Gastrocnemius medialis (tissue), 4 donors: ENCODE data around the gene RNF212B.

Experiments
- POLR2A ChIP-seq, 2 donors: fragments of 450-650 bp; IDR thresholded peaks; one replicate each; pipeline ENCODE4 v1.6.1; 2017; ENCODE audit warnings: antibody characterized with exemption in 2 of 2, mild to moderate bottlenecking in 2 of 2, moderate library complexity in 2 of 2
- TF ChIP-seq, protein P1 (sequence below), 5 experiments: fragments of 450-650 bp in 3 of 5; fragments of 200-600 bp in 2 of 5; sonication (generic) in 2 of 5; IDR thresholded peaks in 4 of 5; conservative IDR thresholded peaks in 1 of 5; 1 replicate in 4 of 5; 2 replicates in 1 of 5; pipeline ENCODE4 v1.5.1; 2016 to 2019; ENCODE audit warnings: antibody characterized with exemption in 5 of 5, mild to moderate bottlenecking in 3 of 5, moderate library complexity in 3 of 5

DNA sequence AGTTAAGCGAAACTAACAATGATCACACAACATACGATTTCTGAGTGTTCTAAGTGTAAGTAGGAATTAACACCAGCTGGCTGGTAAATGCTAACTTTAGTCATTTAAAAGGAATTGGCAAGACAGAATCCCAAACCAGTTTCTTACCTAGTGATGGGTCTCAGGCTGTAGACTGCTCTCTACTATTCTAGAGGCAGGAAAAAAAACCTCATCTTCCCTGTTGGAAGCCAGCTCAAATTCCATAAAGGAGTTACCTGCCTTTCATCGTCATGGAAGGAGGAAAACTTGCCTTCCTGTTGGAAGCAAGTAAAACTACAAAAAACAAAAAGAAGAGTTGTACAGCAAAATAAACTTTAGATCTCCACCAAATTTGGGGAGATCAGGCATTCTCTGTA is 30.6 kb upstream of the RNF212B start:
- no peak for TF ChIP-seq POLR2A (IDR thresholded peaks at IDR 0.05)
- TF ChIP-seq, protein P1, sequence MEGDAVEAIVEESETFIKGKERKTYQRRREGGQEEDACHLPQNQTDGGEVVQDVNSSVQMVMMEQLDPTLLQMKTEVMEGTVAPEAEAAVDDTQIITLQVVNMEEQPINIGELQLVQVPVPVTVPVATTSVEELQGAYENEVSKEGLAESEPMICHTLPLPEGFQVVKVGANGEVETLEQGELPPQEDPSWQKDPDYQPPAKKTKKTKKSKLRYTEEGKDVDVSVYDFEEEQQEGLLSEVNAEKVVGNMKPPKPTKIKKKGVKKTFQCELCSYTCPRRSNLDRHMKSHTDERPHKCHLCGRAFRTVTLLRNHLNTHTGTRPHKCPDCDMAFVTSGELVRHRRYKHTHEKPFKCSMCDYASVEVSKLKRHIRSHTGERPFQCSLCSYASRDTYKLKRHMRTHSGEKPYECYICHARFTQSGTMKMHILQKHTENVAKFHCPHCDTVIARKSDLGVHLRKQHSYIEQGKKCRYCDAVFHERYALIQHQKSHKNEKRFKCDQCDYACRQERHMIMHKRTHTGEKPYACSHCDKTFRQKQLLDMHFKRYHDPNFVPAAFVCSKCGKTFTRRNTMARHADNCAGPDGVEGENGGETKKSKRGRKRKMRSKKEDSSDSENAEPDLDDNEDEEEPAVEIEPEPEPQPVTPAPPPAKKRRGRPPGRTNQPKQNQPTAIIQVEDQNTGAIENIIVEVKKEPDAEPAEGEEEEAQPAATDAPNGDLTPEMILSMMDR (IDR thresholded peaks at IDR 0.05 in 4 of 5, conservative IDR thresholded peaks at IDR 0.05 in 1 of 5) = no peak
